HEK293T (cell line): ENCODE measurements around the gene RAB40A.

ENCODE experiments used
- ARNT ChIP-seq: fragments of 450-650 bp; IDR thresholded peaks from 2 replicates; pipeline ENCODE4 v1.6.1; 2017; ENCODE audit warnings: mild to moderate bottlenecking
- CTBP1 ChIP-seq: fragments of 450-650 bp; IDR thresholded peaks from 2 replicates; pipeline ENCODE4 v1.6.1; 2016; ENCODE audit warnings: borderline replicate concordance
- ELF4 ChIP-seq: fragments of 450-650 bp; IDR thresholded peaks from 2 replicates; pipeline ENCODE4 v1.6.1; 2017; ENCODE audit warnings: antibody characterized with exemption
- FOXA1 ChIP-seq: fragments of 450-650 bp; IDR thresholded peaks from 2 replicates; pipeline ENCODE4 v1.6.1; 2016; ENCODE audit warnings: mild to moderate bottlenecking
- FOXM1 ChIP-seq: fragments of 450-650 bp; IDR thresholded peaks from 2 replicates; pipeline ENCODE4 v1.6.1; 2017; ENCODE audit warnings: mild to moderate bottlenecking, borderline replicate concordance
- NFRKB ChIP-seq: fragments of 450-650 bp; IDR thresholded peaks from 2 replicates; pipeline ENCODE4 v1.6.1; 2016; ENCODE audit warnings: mild to moderate bottlenecking, moderate library complexity
- SP1 ChIP-seq: fragments of 450-650 bp; IDR thresholded peaks from 2 replicates; pipeline ENCODE4 v1.6.1; 2017
- SUZ12 ChIP-seq: fragments of 450-650 bp; IDR thresholded peaks from 2 replicates; pipeline ENCODE4 v1.6.1; 2016; ENCODE audit warnings: mild to moderate bottlenecking
- ZNF384 ChIP-seq: fragments of 450-650 bp; IDR thresholded peaks from 2 replicates; pipeline ENCODE4 v1.6.1; 2016
- TF ChIP-seq, protein P1 (sequence below): fragments of 450-650 bp; IDR thresholded peaks from 2 replicates; pipeline ENCODE4 v1.6.1; 2016

DNA sequence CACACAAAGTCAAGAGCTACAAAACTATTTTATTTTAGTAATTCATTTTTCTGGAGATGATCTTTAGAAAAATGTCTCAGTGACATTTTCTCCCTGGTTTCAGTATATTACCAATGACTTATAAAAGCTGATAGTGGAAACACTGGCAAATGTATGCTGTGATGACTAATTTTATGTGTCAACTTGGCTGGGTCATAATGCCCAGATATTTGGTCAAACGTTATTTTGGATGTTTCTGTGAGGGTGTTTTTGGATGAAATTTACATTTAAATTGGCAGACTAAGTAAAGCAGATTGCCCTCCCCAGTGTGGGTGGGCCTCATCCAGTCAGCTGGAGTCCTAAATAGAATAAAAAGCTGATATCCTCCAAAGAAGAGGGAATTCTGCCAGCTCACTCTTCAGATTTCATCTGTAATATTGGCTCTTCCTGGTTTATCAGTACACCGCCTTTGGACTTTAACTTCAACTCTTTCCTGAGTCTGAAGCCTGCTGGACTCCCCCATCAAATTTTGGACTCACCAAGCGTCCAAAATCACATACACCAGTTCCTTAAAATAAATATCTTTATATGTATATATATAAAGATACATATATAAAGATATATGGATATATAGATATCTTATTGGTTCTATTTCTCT, 31.2 kb upstream of the RAB40A start:
- no peak for TF ChIP-seq FOXA1
- no peak for TF ChIP-seq ARNT
- TF ChIP-seq ELF4, result no peak
- TF ChIP-seq CTBP1, result no peak
- no peak for TF ChIP-seq SUZ12
- TF ChIP-seq ZNF384, result no peak
- TF ChIP-seq SP1, result no peak
- TF ChIP-seq, protein P1, sequence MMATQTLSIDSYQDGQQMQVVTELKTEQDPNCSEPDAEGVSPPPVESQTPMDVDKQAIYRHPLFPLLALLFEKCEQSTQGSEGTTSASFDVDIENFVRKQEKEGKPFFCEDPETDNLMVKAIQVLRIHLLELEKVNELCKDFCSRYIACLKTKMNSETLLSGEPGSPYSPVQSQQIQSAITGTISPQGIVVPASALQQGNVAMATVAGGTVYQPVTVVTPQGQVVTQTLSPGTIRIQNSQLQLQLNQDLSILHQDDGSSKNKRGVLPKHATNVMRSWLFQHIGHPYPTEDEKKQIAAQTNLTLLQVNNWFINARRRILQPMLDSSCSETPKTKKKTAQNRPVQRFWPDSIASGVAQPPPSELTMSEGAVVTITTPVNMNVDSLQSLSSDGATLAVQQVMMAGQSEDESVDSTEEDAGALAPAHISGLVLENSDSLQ, result no peak
- TF ChIP-seq FOXM1, result no peak
- no peak for TF ChIP-seq NFRKB
